Panc1 (cell line): Measurements from ENCODE around the gene AIRE.

Experiments used
- TCF7L2 ChIP-seq: IDR thresholded peaks from 2 replicates; pipeline ENCODE4 v1.6.1; 2011; ENCODE audit warnings: mild to moderate bottlenecking, low read depth, low read length, inconsistent platforms
- TF ChIP-seq, protein P1 (sequence below): fragments of 450-650 bp; IDR thresholded peaks from 2 replicates; pipeline ENCODE4 v1.5.1; 2017; ENCODE audit warnings: mild to moderate bottlenecking

DNA sequence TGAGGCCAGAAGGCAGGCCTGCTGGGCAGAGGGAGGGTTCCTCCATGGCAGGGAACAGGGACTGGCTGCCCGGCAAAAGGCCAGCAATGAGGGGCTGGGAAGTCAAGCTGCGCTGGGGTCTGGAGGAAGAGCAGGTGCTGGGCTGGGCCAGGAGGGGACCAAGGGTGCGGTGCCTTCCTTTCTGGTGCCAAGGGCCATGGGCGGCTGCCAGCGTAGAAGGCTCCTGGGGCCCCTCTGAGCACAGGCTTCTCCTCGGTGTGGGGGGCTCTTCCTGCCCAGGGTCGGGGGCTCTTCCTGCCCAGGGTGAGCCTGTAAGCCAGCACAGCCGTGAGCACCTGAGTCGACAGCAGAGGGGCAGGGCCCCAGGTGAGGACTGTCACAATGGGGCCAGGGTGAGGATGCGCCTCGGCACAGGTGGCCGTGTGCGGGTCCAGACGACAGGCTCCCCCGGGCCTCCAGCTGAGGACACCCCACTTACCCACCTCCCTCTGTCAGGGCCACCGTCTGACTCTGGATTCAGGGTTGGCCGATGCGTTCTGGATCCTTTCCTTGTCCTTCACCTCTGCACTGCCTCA, 13.3 kb upstream of the AIRE start:
- TF ChIP-seq, protein P1, sequence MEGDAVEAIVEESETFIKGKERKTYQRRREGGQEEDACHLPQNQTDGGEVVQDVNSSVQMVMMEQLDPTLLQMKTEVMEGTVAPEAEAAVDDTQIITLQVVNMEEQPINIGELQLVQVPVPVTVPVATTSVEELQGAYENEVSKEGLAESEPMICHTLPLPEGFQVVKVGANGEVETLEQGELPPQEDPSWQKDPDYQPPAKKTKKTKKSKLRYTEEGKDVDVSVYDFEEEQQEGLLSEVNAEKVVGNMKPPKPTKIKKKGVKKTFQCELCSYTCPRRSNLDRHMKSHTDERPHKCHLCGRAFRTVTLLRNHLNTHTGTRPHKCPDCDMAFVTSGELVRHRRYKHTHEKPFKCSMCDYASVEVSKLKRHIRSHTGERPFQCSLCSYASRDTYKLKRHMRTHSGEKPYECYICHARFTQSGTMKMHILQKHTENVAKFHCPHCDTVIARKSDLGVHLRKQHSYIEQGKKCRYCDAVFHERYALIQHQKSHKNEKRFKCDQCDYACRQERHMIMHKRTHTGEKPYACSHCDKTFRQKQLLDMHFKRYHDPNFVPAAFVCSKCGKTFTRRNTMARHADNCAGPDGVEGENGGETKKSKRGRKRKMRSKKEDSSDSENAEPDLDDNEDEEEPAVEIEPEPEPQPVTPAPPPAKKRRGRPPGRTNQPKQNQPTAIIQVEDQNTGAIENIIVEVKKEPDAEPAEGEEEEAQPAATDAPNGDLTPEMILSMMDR: no peak
- no peak for TF ChIP-seq TCF7L2
